ENCODE results near the gene ADAM19.

ADAM19 gene

DNA sequence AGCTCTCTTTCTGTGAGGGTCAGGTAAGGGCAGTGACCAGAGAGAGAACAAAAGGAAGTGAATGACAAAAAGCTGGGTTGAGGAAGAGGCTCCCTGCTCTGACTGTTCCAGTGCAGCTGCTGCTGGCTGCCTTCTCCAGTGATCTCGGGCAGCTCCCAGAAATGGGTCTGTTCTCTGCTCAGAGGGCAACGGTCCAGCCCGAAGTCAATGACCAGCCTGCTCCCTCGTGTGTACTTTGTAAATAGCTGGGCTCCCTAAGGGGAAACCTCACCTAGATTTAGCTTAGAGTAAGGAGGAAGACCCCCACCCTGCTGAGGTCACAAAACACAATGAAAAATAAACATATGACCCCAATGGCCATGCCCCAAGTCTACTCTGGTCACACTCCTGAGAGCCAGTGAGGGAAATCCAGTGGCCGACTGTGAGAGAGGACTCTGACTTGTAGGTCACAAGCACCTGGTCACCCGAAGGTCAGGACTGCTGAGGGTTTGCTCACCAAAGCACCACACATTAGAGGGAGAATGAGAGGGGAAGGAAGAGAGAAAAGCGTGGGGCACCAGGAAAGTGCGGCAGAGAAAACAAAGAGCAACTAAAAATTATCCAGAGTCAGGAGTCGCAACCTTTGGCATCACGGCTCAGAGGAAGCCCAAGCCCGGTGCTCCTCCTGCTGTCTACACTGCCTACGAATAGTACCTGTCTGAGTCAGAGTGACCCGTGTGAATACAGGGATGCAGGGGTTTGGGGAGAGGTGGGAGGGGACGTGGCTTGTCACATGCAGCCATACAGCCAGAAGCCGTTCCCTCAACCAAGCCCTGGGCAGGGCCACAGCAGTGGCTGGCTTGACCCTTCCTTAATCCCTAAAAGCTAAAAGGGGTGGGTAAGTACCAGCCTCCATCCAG lies 95.7 kb downstream of the ADAM19 start:
- no peak for DNase-seq (ENCODE audit: low read depth)
- TF ChIP-seq CTCF (conservative IDR thresholded peaks at IDR 0.05; ENCODE audit: low read length), result no peak
- H3K4me3 ChIP-seq (ENCODE audit: low read length), result no peak overlapping the region

DNA sequence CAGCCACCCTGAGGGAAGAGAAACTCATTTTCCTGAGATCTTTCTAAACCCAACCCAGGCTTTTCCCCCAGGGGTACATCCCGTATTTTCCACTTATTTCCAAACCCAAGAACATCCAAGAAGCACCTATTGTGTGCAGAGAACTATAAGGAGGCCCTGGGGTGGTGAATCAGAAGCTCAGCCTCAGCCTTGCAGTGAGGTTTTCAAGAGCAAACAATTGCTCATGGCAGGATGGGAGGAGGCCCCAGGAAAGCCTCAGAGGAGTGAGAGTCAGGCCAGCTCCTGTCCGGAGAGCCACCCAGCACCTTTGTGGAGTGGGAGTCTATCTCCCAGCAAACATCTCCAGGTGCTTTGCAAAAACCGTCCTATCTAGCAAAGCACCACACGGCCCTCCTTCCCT lies 96.4 kb downstream of the ADAM19 start:
- H3K4me3 ChIP-seq (ENCODE audit: low read length), result no peak overlapping the region
- no peak for TF ChIP-seq CTCF (conservative IDR thresholded peaks at IDR 0.05; ENCODE audit: low read length)
- no peak for DNase-seq (ENCODE audit: low read depth)

GRCh38 chr5:157478726-157479125 lies 96.8 kb downstream of the ADAM19 start:
- no peak for DNase-seq (ENCODE audit: low read depth)
- TF ChIP-seq CTCF (conservative IDR thresholded peaks at IDR 0.05; ENCODE audit: low read length), result no peak
- H3K4me3 ChIP-seq (ENCODE audit: low read length), result no peak overlapping the region

GRCh38 chr5:157477814-157478494 lies 97.6 kb downstream of the ADAM19 start:
- no peak for DNase-seq (ENCODE audit: low read depth)
- TF ChIP-seq CTCF (conservative IDR thresholded peaks at IDR 0.05; ENCODE audit: low read length), result no peak
- no peak overlapping the region for H3K4me3 ChIP-seq (ENCODE audit: low read length)

DNA sequence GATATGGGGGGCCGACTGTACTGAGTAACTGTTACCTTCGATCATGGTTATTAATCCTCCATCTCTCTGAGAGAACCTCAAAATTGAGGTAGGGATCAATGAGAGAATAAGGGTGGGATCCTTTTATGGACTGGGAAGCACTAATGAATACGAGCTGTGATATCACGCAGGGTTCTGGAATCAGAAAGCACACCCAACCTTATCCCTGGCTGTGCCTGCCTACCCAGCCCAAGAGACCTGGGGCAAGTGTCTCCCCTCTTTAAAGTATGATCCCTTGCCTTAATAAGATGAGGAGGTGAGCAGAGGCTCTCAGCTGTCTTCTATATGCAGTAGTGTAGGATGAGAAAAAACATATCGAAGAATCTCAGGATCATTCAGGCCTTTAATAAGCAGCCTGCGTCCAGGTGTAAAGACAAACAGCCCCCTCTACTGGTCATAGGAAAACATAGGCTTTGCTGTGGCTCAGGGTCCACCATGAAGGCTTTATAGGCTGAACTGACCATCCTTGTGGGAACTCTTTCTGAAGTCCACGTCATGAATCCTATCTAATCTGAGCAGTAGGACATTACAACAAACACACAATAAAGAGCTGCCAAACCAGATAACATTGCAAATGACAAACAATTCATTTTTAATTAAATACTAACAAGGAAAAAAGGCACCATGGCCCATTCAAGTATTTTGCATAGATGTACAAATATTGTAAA lies 98.7 kb downstream of the ADAM19 start:
- peak; percentile 94 for TF ChIP-seq CTCF (conservative IDR thresholded peaks at IDR 0.05; ENCODE audit: low read length)
- peak; percentile 74 for DNase-seq (ENCODE audit: low read depth)
- H3K4me3 ChIP-seq (ENCODE audit: low read length), result no peak overlapping the region

DNA sequence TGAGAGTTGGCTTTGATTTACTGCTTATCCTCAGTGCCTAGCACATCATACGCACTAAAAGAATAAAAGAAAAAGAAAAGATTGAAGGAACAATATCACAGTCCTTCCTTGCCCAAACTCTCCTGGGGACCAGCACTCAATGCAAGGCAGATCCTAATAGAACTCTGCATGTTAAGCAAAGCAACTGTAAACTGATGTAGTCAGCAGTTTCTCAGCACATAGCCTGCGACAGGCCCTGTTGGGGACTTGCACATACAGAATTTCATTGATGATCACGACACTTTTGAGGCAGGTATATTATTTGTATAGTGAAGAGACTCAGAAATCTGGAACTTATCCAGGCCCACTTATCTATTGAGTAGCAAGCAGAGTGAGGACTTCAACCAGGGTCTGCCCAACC lies 100.1 kb downstream of the ADAM19 start:
- no peak for TF ChIP-seq CTCF (conservative IDR thresholded peaks at IDR 0.05; ENCODE audit: low read length)
- no peak for DNase-seq (ENCODE audit: low read depth)
- H3K4me3 ChIP-seq (ENCODE audit: low read length), result no peak overlapping the region
